Measurements from ENCODE around the gene LRRC28.
"Not testable (repeated sequence)": the region's sequence is repeated elsewhere in the genome, so short reads cannot be mapped to it uniquely, and the experiment has no call there.

LRRC28 gene

GRCh38 chr15:99250857-99251841 is at the start of gene LRRC28:
TSS of gene LRRC28 (plus strand) at chr15:99251481. CDS start at chr15:99255958, 4,477 bp downstream.
- DNase-seq (ENCODE audit: low read depth) = peak; percentile 95
- peak within 1 kb of the TSS; percentile 70 for H3K4me3 ChIP-seq (ENCODE audit: low read depth, low read length)

- no peak for DNase-seq (ENCODE audit: low read depth)
These were observed 49.1 kb upstream of the LRRC28 start for GRCh38 chr15:99202176-99202552.

GRCh38 chr15:99207672-99208071 is 43.6 kb upstream of the LRRC28 start:
- no peak overlapping the region for H3K4me3 ChIP-seq (ENCODE audit: low read depth, low read length)
- no peak for DNase-seq (ENCODE audit: low read depth)

More at GRCh38 chr15:99202176-99202552, 49.1 kb upstream of the LRRC28 start:
- no peak overlapping the region for H3K4me3 ChIP-seq (ENCODE audit: low read depth, low read length)

- H3K4me3 ChIP-seq (ENCODE audit: low read depth, low read length) = no peak overlapping the region
- DNase-seq (ENCODE audit: low read depth) = no peak
These were observed 42.0 kb upstream of the LRRC28 start for GRCh38 chr15:99209326-99209725.

GRCh38 chr15:99210334-99210733 is 40.9 kb upstream of the LRRC28 start:
- DNase-seq (ENCODE audit: low read depth) = no peak
- H3K4me3 ChIP-seq (ENCODE audit: low read depth, low read length) = no peak overlapping the region

- H3K4me3 ChIP-seq (ENCODE audit: low read depth, low read length) = no peak overlapping the region
- DNase-seq (ENCODE audit: low read depth) = no peak
These were observed 39.4 kb upstream of the LRRC28 start for GRCh38 chr15:99211926-99212325.

- no peak overlapping the region for H3K4me3 ChIP-seq (ENCODE audit: low read depth, low read length)
- peak; percentile 2 for DNase-seq (ENCODE audit: low read depth)
These were observed 38.9 kb upstream of the LRRC28 start for GRCh38 chr15:99212406-99212805.

- no peak overlapping the region for H3K4me3 ChIP-seq (ENCODE audit: low read depth, low read length)
- peak; percentile 18 for DNase-seq (ENCODE audit: low read depth)
These were observed 38.0 kb upstream of the LRRC28 start for GRCh38 chr15:99213187-99213811.

- DNase-seq (ENCODE audit: low read depth) = no peak
- no peak overlapping the region for H3K4me3 ChIP-seq (ENCODE audit: low read depth, low read length)
These were observed 26.7 kb upstream of the LRRC28 start for GRCh38 chr15:99224372-99225214.

GRCh38 chr15:99226802-99227201 is 24.5 kb upstream of the LRRC28 start:
- H3K4me3 ChIP-seq (ENCODE audit: low read depth, low read length) = no peak overlapping the region
- no peak for DNase-seq (ENCODE audit: low read depth)

GRCh38 chr15:99228120-99228770 is 23.0 kb upstream of the LRRC28 start:
- DNase-seq (ENCODE audit: low read depth) = no peak

GRCh38 chr15:99230867-99231266 is 20.4 kb upstream of the LRRC28 start:
- no peak overlapping the region for H3K4me3 ChIP-seq (ENCODE audit: low read depth, low read length)
- DNase-seq (ENCODE audit: low read depth) = no peak

More at GRCh38 chr15:99228120-99228770, 23.0 kb upstream of the LRRC28 start:
- no peak overlapping the region for H3K4me3 ChIP-seq (ENCODE audit: low read depth, low read length)

GRCh38 chr15:99232740-99233139 is 18.5 kb upstream of the LRRC28 start:
- H3K4me3 ChIP-seq (ENCODE audit: low read depth, low read length) = no peak overlapping the region
- DNase-seq (ENCODE audit: low read depth) = no peak

- not testable (repeated sequence) for DNase-seq (ENCODE audit: low read depth); H3K4me3 ChIP-seq (ENCODE audit: low read depth, low read length)
These were observed 17.1 kb upstream of the LRRC28 start for GRCh38 chr15:99234160-99234559.

GRCh38 chr15:99238849-99239248 is 12.4 kb upstream of the LRRC28 start:
- no peak overlapping the region for H3K4me3 ChIP-seq (ENCODE audit: low read depth, low read length)
- DNase-seq (ENCODE audit: low read depth) = no peak

- H3K4me3 ChIP-seq (ENCODE audit: low read depth, low read length) = no peak overlapping the region
- no peak for DNase-seq (ENCODE audit: low read depth)
These were observed 11.6 kb upstream of the LRRC28 start for GRCh38 chr15:99239545-99240198.

GRCh38 chr15:99241752-99242151 is 9.5 kb upstream of the LRRC28 start:
- no peak for DNase-seq (ENCODE audit: low read depth)
- no peak overlapping the region for H3K4me3 ChIP-seq (ENCODE audit: low read depth, low read length)

GRCh38 chr15:99244306-99244705 is 7.0 kb upstream of the LRRC28 start:
- no peak for DNase-seq (ENCODE audit: low read depth)
- H3K4me3 ChIP-seq (ENCODE audit: low read depth, low read length) = no peak overlapping the region

- no peak overlapping the region for H3K4me3 ChIP-seq (ENCODE audit: low read depth, low read length)
- DNase-seq (ENCODE audit: low read depth) = no peak
These were observed 4.2 kb upstream of the LRRC28 start for GRCh38 chr15:99247062-99247461.
